GM12878 (cell line): ENCODE results near the gene GABPB2. TPM values are rescaled to one million over a fixed set of nuclear protein-coding genes. Genes with fewer than 3 reads are reported as not detected.

Experiments
- ATAC-seq: fragments of 200-7000 bp; cut with Tn5 transposase; 3 replicates; pipeline ENCODE4 v1.9.1; 2020; ENCODE audit warnings: mild to moderate bottlenecking, moderate library complexity
- BruUV-seq: library from RNA; stranded (reverse); fragments of 400-500 nt; replicated peaks from 2 replicates; lab custom pipeline; 2021; lab: Mats Ljungman, UMichigan
- CTCF ChIA-PET: fragments of 300-600 bp; sonication (Branson Sonifier 250); formaldehyde crosslinking; extraction: SDS; loops from one replicate; lab custom pipeline; 2021; ENCODE audit warnings: inconsistent platforms; lab: Yijun Ruan, JAX
- POLR2A ChIA-PET: fragments of 350-600 bp; formaldehyde crosslinking; extraction: SDS; loops from one replicate; lab custom pipeline; 2021; ENCODE audit warnings: inconsistent platforms; lab: Charles Lee
- RAD21 ChIA-PET: fragments of 300-600 bp; sonication (Branson Sonifier 250); formaldehyde crosslinking; loops from one replicate; lab custom pipeline; 2023; ENCODE audit warnings: antibody characterized with exemption; ENCODE audit not compliant: unreplicated experiment; lab: Charles Lee
- SMC1A ChIA-PET: fragments of 300-600 bp; sonication (Branson Sonifier 250); formaldehyde crosslinking; loops from one replicate; lab custom pipeline; 2023; ENCODE audit not compliant: unreplicated experiment, uncharacterized antibody; lab: Charles Lee
- DNase-seq: peaks from one replicate; pipeline ENCODE4 v3.0.0-alpha.2; 2011; ENCODE audit warnings: low read depth, low spot score
- FAIRE-seq: peaks from 3 replicates; lab custom pipeline; 2011; peaks lifted over from hg19 to GRCh38; lab: Jason Lieb, UNC
- H2AFZ ChIP-seq: 2 replicates; pipeline ENCODE4 v1.6.0; 2011; ENCODE audit warnings: low read depth, low read length, control low read depth; ENCODE audit not compliant: control insufficient read depth
- H3K27ac ChIP-seq: 2 replicates; pipeline ENCODE4 v1.5.1; 2011; ENCODE audit warnings: control low read depth; ENCODE audit not compliant: control insufficient read depth, insufficient read depth
- H3K27me3 ChIP-seq, 2 experiments: replicated peaks in 1 of 2; 2 replicates each; pipeline versions ENCODE4 v1.6.0 to v1.6.1; 2011; ENCODE audit warnings: low read length in 1 of 2; ENCODE audit not compliant: control insufficient read depth in 2 of 2, insufficient read depth in 2 of 2
- H3K36me3 ChIP-seq, 2 experiments: 2 replicates each; pipeline ENCODE4 v1.5.1; 2011; ENCODE audit warnings: low read length in 1 of 2; ENCODE audit not compliant: control insufficient read depth in 2 of 2, insufficient read depth in 2 of 2
- H3K4me1 ChIP-seq: 2 replicates; pipeline ENCODE4 v1.6.1; 2011; ENCODE audit warnings: mild to moderate bottlenecking, low read length, moderate library complexity, mixed read lengths; ENCODE audit not compliant: control insufficient read depth, insufficient read depth
- H3K4me2 ChIP-seq: 2 replicates; pipeline ENCODE4 v1.6.0; 2011; ENCODE audit warnings: control low read depth; ENCODE audit not compliant: control insufficient read depth, insufficient read depth
- H3K4me3 ChIP-seq: fragments of 200-600 bp; sonication (generic); 2 replicates; pipeline ENCODE4 v1.5.1; 2016
- H3K79me2 ChIP-seq: 2 replicates; pipeline ENCODE4 v1.6.0; 2011; ENCODE audit warnings: low read length; ENCODE audit not compliant: control insufficient read depth, insufficient read depth
- H3K9ac ChIP-seq: 2 replicates; pipeline ENCODE4 v1.8.0; 2011; ENCODE audit warnings: low read length, control low read depth, mixed read lengths; ENCODE audit not compliant: control insufficient read depth, insufficient read depth
- H3K9me3 ChIP-seq: replicated peaks from 3 replicates; pipeline ENCODE4 v1.5.1; 2011; ENCODE audit warnings: mild to moderate bottlenecking, low read length; ENCODE audit not compliant: control insufficient read depth, insufficient read depth
- H4K20me1 ChIP-seq: 2 replicates; pipeline ENCODE4 v1.6.0; 2011; ENCODE audit not compliant: control insufficient read depth, insufficient read depth
- ATF7 ChIP-seq: fragments of 450-650 bp; IDR thresholded peaks from 2 replicates; pipeline ENCODE4 v1.6.1; 2016; ENCODE audit warnings: low read depth, mild to moderate bottlenecking
- PKNOX1 ChIP-seq: fragments of 450-650 bp; IDR thresholded peaks from 2 replicates; pipeline ENCODE4 v1.6.1; 2016; ENCODE audit warnings: mild to moderate bottlenecking
- POLR2A ChIP-seq: IDR thresholded peaks from 2 replicates; pipeline ENCODE4 v1.6.1; 2011; ENCODE audit warnings: low read depth, mild to moderate bottlenecking, low read length
- POLR2AphosphoS5 ChIP-seq: IDR thresholded peaks from 2 replicates; pipeline ENCODE4 v1.6.1; 2011; ENCODE audit warnings: mild to moderate bottlenecking, low read length, inconsistent platforms
- POU2F2 ChIP-seq: IDR thresholded peaks from 3 replicates; pipeline ENCODE4 v1.6.1; 2011; ENCODE audit warnings: low read depth, mild to moderate bottlenecking, low read length, borderline replicate concordance
- ZBTB40 ChIP-seq: fragments of 450-650 bp; IDR thresholded peaks from 2 replicates; pipeline ENCODE4 v1.6.1; 2016; ENCODE audit warnings: mild to moderate bottlenecking, moderate library complexity, borderline replicate concordance
- ZNF217 ChIP-seq: fragments of 450-650 bp; IDR thresholded peaks from 2 replicates; pipeline ENCODE4 v1.6.1; 2017; ENCODE audit warnings: antibody characterized with exemption, mild to moderate bottlenecking
- WGBS: methylation state at CpG from one replicate; pipeline ENCODE4 v1.1.6; 2016; ENCODE audit warnings: low lambda C conversion rate; ENCODE audit not compliant: insufficient replicate concordance, insufficient coverage; ENCODE audit errors: missing lambda C conversion rate; 5-methylcytosine and 5-hydroxymethylcytosine counted together
- in situ Hi-C: fragments of 300-500 bp; cut with MboI; formaldehyde crosslinking; loops from 9 replicates; pipeline ENCODE4 v1.14.3; 2018; ENCODE audit warnings: mixed read lengths
- intact Hi-C: fragments of 100-400 bp; cut with micrococcal nuclease; formaldehyde crosslinking; loops from one replicate; pipeline ENCODE4 v1.14.2; 2022; ENCODE audit not compliant: unreplicated experiment
- polyA plus RNA-seq, 11 experiments: library from polyadenylated mRNA; depleted of rRNA in 4 of 11; unstranded in 6 of 11; stranded (reverse) in 5 of 11; fragments of >200 nt; fragmentation: Nextera tagmentation in 4 of 11; fragmentation: Illumina TruSeq in 1 of 11; extraction: Ambion mirVana in 4 of 11; extraction: Trizol in 1 of 11; gene quantifications; 1 replicate in 1 of 11; 2 replicates in 10 of 11; pipeline versions ENCODE4 v1.2.1 to v1.2.3, GENCODE V29; 2011 to 2016; ENCODE audit warnings: inconsistent platforms in 2 of 11, missing spikeins in 2 of 11, low read depth in 1 of 11
- total RNA-seq, 4 experiments: library from RNA; depleted of rRNA in 3 of 4; stranded (reverse); fragments of >200 nt in 3 of 4; fragmentation: Illumina TruSeq in 1 of 4; extraction: Trizol in 1 of 4; gene quantifications; 2 replicates each; pipeline versions ENCODE4 v1.2.1 to v1.2.3, GENCODE V29; 2013 to 2021

GABPB2 gene
- total and polyA plus RNA-seq, 10 of the 15 experiments (the other 5 are each of a cell fraction or from before 2014, with no cell fraction given), result 2.3 to 10.5 (median 6.9) TPM

- Histone ChIP-seq H3K27ac (peak overlapping the region; percentile 97), H3K36me3 (peaks cover 14 to 42% of the 10 kb centered on the region in 2 experiments), H3K9ac (peak overlapping the region; percentile 28; the same call in 1 of the 2 replicates), H3K9me3 (no peaks in the 10 kb centered on the region), H4K20me1 (peaks cover 3% of the 10 kb centered on the region; the same call in 1 of the 2 replicates), H3K4me3 (peak overlapping the region; percentile 93), H3K79me2 (peaks cover 55% of the 10 kb centered on the region), H3K4me1 (peaks cover 24% of the 10 kb centered on the region), H2AFZ (no peak overlapping the region), H3K27me3 (no peaks in the 10 kb centered on the region), H3K4me2 (peak overlapping the region; percentile 74)
- FAIRE-seq, result no peak
- in situ Hi-C loops (no loop called here), intact Hi-C loops (no loop called here)
- no peak for ATAC-seq
- no TSS peak for BruUV-seq
- 50% methylated on average over 2 of the region's 2 CpGs for WGBS
- no peak for DNase-seq
- POLR2A ChIA-PET, result interaction anchor here (0.6 to 1.2 kb wide), 2 partner anchors 12 to 49 kb away, joined by 3 read pairs; partner anchors contain the start of gene MINDY1
- SMC1A ChIA-PET, result interaction anchor here (1.2 to 1.4 kb wide), 3 partner anchors 8 to 44 kb away, joined by 4 to 5 read pairs (median 4); partner anchors contain the start of gene C1orf56
- RAD21 ChIA-PET, result interaction anchor here (0.6 to 0.8 kb wide), 2 partner anchors 60 to 148 kb away, joined by 3 to 4 read pairs; no protein-coding TSS in a partner anchor
- TF ChIP-seq ZNF217 (no peak), POLR2A (peak; percentile 21; the same call in 1 of the 2 replicates), POU2F2 (no peak), POLR2AphosphoS5 (0 out of 2 replicates have a peak, but pooled peaks have one; percentile 27), ZBTB40 (no peak), ATF7 (no peak), PKNOX1 (no peak)
- CTCF ChIA-PET, result interaction anchor here (1.0 to 4.1 kb wide), 4 partner anchors 12 to 102 kb away, joined by 4 to 12 read pairs (median 6); partner anchors contain the start of gene TNFAIP8L2
Measured at GRCh38 chr1:151055581-151055980, 15.0 kb upstream of the GABPB2 start.
